Naive thymus-derived CD8-positive, alpha-beta T cell (primary cell): ENCODE measurements around the gene NUDCD3. TPM values are rescaled to one million over a fixed set of nuclear protein-coding genes. Genes with fewer than 3 reads are reported as not detected.

Experiments used
- ATAC-seq, 2 donors: fragments of 150-1000 bp; cut with Tn5 transposase in 1 of 2; sonication (Bioruptor Pico), chemical (Tn5 transposase) in 1 of 2; 1 replicate in 1 of 2; 2 replicates in 1 of 2; pipeline ENCODE4 v1.10.0; 2021; ENCODE audit warnings: mild to moderate bottlenecking in 2 of 2, moderate library complexity in 2 of 2
- POLR2A ChIA-PET: fragments of 350-600 bp; sonication (Branson Sonifier 250); formaldehyde crosslinking; loops from one replicate; lab custom pipeline; 2021; ENCODE audit warnings: antibody characterized with exemption; lab: Charles Lee
- DNase-seq, 10 donors: peaks; one replicate each; pipeline versions ENCODE4 v3.0.0 to v3.0.0-alpha.2; 2020 to 2022
- H3K27ac Mint-ChIP-seq, 10 donors: one replicate each; pipeline ENCODE4 v1.8.0; 2020 to 2022; ENCODE audit warnings: mild to moderate bottlenecking in 10 of 10, mixed read lengths in 10 of 10, moderate library complexity in 4 of 10, inconsistent platforms in 1 of 10
- H3K27me3 Mint-ChIP-seq, 5 donors: one replicate each; pipeline ENCODE4 v1.8.0; 2021 to 2022; ENCODE audit warnings: mixed read lengths in 5 of 5
- H3K36me3 Mint-ChIP-seq, 3 donors: one replicate each; pipeline ENCODE4 v1.8.0; 2020 to 2022; ENCODE audit warnings: mixed read lengths in 3 of 3, mild to moderate bottlenecking in 2 of 3, inconsistent platforms in 1 of 3
- H3K4me1 Mint-ChIP-seq, 4 donors: one replicate each; pipeline ENCODE4 v1.8.0; 2021 to 2022; ENCODE audit warnings: mixed read lengths in 4 of 4
- H3K4me3 Mint-ChIP-seq, 10 donors: one replicate each; pipeline ENCODE4 v1.8.0; 2020 to 2022; ENCODE audit warnings: mild to moderate bottlenecking in 10 of 10, mixed read lengths in 10 of 10, moderate library complexity in 6 of 10, inconsistent platforms in 1 of 10
- H3K9me3 Mint-ChIP-seq, 9 donors: one replicate each; pipeline ENCODE4 v1.8.0; 2020 to 2022; ENCODE audit warnings: mixed read lengths in 9 of 9, mild to moderate bottlenecking in 3 of 9, inconsistent platforms in 1 of 9, moderate library complexity in 1 of 9
- polyA plus RNA-seq, 3 donors: library from polyadenylated mRNA; unstranded; fragments of 300-500 nt; fragmentation: Illumina TruSeq; gene quantifications; one replicate each; pipeline ENCODE4 v1.2.3, GENCODE V29; 2021
- total RNA-seq, 8 experiments: library from RNA in 2 of 8; stranded (reverse) in 2 of 8; gene quantifications; one replicate each; pipeline ENCODE4 v1.2.3 and lab custom pipeline; 2021 to 2026

NUDCD3 gene
- total and polyA plus RNA-seq, 5 experiments from 2014 or later, result 54.6 to 118 (median 69.4) TPM

DNA sequence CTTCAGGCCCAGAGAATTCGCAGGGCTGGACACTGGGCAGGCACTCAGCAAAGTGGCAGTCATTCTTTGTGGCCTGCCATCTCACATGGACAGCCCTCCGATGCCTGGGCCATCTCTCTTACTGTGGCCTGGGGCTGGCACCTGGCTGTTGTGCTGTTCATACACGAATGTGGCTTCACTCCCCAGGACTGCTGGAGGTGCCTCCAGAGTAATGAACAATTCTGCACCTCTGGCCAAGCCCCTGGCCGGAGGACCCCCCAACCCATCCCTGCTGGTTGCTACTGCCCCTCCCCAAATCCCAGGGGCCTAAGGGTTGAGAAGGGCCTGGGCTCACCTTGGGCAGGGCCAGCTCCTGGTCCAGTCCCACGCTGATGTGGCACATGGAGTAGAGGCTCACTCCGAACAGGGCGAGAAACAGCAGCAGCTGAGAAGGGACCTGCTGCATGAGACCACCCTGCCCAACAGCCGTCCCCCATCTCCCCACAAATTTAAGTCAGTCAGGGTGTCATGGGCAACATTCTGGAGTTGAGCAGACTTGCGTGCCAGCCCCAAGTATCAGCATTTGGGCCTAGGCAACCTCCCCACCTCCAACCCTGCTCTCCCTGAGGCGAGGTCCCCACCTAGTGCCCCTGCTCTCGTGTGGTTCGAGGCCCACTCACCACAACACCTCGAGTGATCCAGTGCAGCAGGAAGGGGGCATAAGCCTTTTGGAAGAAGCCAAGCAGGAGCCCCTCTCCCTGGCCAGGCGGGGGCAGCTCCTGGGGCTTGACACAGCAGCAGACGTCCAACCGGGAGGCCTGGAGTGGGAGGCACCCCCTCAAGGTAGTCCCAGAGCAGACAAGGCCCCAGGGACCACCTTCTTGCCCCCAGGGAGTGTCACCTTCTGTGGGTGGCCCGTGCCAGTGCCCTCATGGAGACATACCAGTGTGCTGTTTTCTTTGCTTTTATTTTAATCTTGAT is 41.2 kb upstream of the NUDCD3 start:
- POLR2A ChIA-PET, result no interaction called here
- H3K27ac Mint-ChIP-seq, result peak overlapping the region in 2 of 10 donors; percentile 24 to 28
- H3K4me1 Mint-ChIP-seq, result peaks cover 0 to 4% (median 1%) of the 10 kb centered on the region in 4 donors

DNA sequence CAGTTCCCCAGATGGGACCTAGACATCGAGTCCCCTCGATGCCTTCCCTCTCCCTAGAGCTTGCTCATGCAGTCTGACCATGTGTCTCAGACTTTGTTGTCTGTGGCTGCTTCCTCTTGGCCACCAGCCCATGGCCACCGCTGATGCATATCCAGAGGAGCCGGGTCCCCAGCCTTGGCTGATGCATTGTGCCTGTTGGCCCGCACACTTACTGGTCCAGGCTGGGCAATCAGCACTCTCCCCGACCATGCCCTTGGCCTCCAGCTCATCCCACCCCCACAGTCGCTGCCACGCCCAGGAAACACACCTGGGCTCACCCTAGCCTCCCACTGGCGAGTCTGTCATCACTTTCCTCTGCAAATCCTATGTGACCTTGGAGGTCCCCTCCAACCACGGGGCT is 40.5 kb upstream of the NUDCD3 start:
- POLR2A ChIA-PET, result no interaction called here
- peaks cover 0 to 4% (median 1%) of the 10 kb centered on the region in 4 donors for H3K4me1 Mint-ChIP-seq
- ATAC-seq (no peak), DNase-seq (no peak)
- peaks cover 0 to 1% (median 0%) of the 10 kb centered on the region in 3 donors for H3K36me3 Mint-ChIP-seq
- peaks cover 0 to 21% (median 4%) of the 10 kb centered on the region in 9 donors for H3K9me3 Mint-ChIP-seq
- no peak overlapping the region for H3K4me3 Mint-ChIP-seq
- peak overlapping the region in 2 of 10 donors; percentile 28 to 72 for H3K27ac Mint-ChIP-seq
- H3K27me3 Mint-ChIP-seq, result peaks cover 0 to 2% (median 0%) of the 10 kb centered on the region in 5 donors

More for the DNA sequence above, 41.2 kb upstream of the NUDCD3 start:
- ATAC-seq (no peak), DNase-seq (no peak)
- peaks cover 0 to 2% (median 0%) of the 10 kb centered on the region in 5 donors for H3K27me3 Mint-ChIP-seq
- peaks cover 0 to 18% (median 3%) of the 10 kb centered on the region in 9 donors for H3K9me3 Mint-ChIP-seq
- H3K4me3 Mint-ChIP-seq, result no peak overlapping the region
- H3K36me3 Mint-ChIP-seq, result no peaks in the 10 kb centered on the region

DNA sequence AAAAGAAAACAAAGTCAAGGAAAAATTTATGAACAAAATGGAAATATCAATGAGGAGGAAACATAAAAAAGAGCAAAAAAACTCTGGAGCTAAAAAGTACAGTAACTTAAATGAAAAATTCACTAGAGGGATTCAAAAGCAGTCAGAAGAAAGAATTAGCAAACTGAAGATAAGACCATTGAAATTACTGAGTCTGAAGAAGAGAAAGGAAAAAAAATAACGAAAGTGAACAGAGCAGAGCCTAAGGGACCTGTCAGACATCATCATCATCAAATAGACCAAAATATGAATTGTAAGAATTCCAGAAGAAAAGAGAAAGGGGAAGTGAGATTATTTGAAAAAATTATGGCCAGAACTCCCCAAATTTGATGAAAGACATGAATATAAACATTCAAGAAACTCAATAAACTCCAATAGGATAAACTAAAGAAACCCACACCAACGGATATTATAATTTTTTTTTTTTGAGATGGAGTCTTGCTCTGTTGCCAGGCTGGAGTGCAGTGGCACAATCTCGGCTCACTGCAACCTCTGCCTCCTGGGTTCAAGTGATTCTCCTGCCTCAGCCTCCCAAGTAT is 34.4 kb upstream of the NUDCD3 start:
- no peak overlapping the region for H3K4me3 Mint-ChIP-seq
- no peak for ATAC-seq
- no peak for DNase-seq
- no peaks in the 10 kb centered on the region for H3K4me1 Mint-ChIP-seq
- H3K27me3 Mint-ChIP-seq, result peaks cover under 1 to 5% (median 4%) of the 10 kb centered on the region in 5 donors
- H3K27ac Mint-ChIP-seq, result peak overlapping the region in 1 of 10 donors; percentile 13
- H3K36me3 Mint-ChIP-seq, result peaks cover 0 to 13% (median 6%) of the 10 kb centered on the region in 3 donors
- POLR2A ChIA-PET, result no interaction called here
- H3K9me3 Mint-ChIP-seq, result peaks cover 0 to 49% (median 16%) of the 10 kb centered on the region in 9 donors

DNA sequence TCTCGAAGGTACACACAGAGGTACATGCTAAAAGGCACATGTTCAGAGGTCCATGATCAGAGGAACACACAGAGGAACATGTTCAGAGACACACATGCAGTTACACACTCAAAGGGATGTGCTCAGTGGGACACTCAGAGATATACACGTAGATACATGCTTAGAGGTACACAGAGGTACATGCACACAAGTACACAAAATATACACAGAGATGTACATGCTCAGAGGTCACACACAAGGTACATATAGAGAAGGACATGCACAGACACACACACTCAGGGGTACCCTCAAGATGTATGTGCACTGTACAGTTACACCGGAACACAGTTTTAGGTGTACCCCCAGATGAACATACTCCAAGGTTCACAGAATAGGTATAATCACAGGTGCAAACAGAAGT is 31.9 kb upstream of the NUDCD3 start:
- Mint-ChIP-seq H3K9me3 (peaks cover 0 to 36% (median 15%) of the 10 kb centered on the region in 9 donors), H3K27me3 (peaks cover 2 to 9% (median 4%) of the 10 kb centered on the region in 5 donors), H3K27ac (no peak overlapping the region), H3K4me3 (no peak overlapping the region), H3K4me1 (no peaks in the 10 kb centered on the region), H3K36me3 (peaks cover 0 to 13% (median 6%) of the 10 kb centered on the region in 3 donors)
- no peak for ATAC-seq
- POLR2A ChIA-PET, result no interaction called here
- DNase-seq, result no peak

DNA sequence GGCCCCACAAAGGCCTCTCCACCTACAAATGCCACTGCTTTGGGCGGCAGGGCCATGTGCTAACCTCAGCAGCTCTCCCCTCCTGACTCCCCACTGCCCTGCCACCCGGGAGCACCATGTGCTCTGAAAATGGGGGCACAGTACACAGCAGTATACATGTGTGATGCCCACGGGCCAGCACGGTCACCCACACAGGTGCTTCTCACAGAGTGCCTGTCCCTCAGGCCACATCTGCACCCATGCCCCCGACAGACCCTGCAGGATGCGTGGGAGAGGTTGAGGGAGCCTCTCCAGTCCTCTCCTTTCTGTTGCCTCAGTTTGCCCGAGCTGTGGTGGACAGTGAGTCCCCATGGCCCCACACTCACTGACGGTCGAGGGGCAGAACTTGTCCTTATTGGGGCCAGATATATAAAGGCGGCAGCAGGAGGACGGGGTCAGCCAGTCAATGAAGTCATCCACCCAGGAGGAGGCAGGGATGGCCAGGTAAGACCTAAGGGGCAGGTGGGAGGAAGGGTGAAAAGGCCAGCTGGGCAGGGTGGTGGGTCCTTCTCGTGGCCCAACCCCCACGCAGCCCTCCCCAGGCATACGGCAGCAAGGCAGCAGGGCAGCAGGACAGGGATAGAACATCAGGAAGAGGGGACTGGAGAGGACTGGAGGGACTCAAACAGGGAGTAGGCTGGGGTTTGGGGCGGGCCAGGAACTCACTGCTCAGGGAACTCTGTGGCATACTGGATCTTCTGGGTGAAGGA is 31.1 kb upstream of the NUDCD3 start:
- no peak for DNase-seq
- Mint-ChIP-seq H3K27me3 (peaks cover 2 to 9% (median 4%) of the 10 kb centered on the region in 5 donors), H3K36me3 (peaks cover 0 to 13% (median 6%) of the 10 kb centered on the region in 3 donors), H3K27ac (peak overlapping the region in 1 of 10 donors; percentile 61), H3K9me3 (peaks cover 0 to 31% (median 15%) of the 10 kb centered on the region in 9 donors), H3K4me3 (no peak overlapping the region), H3K4me1 (no peaks in the 10 kb centered on the region)
- POLR2A ChIA-PET, result no interaction called here
- ATAC-seq, result no peak

DNA sequence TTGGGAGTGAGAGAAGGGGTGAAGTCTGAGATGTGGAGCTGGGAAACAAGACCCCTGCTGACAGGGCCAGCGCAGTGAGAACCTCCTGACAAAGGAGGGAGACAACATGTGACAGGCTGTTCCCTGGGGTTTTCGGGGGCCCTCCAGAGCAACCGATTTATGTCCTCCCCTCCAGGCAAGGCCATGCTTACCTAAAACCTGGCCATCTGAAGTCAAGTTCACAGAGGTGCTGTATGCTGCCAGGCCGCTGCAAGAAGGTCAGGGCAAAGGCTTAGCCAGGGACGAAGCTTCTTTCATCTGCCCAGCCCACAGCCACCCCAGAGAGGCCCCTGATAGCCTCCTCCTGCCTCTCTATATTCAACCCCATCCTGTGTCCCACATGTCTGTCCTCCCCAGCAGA is 30.1 kb upstream of the NUDCD3 start:
- ATAC-seq (no peak), DNase-seq (no peak)
- H3K4me1 Mint-ChIP-seq, result no peaks in the 10 kb centered on the region
- peaks cover 2 to 9% (median 4%) of the 10 kb centered on the region in 5 donors for H3K27me3 Mint-ChIP-seq
- POLR2A ChIA-PET, result no interaction called here
- no peak overlapping the region for H3K4me3 Mint-ChIP-seq
- H3K36me3 Mint-ChIP-seq, result peaks cover 0 to 8% (median 6%) of the 10 kb centered on the region in 3 donors
- peaks cover 0 to 24% (median 15%) of the 10 kb centered on the region in 9 donors for H3K9me3 Mint-ChIP-seq
- H3K27ac Mint-ChIP-seq, result no peak overlapping the region

DNA sequence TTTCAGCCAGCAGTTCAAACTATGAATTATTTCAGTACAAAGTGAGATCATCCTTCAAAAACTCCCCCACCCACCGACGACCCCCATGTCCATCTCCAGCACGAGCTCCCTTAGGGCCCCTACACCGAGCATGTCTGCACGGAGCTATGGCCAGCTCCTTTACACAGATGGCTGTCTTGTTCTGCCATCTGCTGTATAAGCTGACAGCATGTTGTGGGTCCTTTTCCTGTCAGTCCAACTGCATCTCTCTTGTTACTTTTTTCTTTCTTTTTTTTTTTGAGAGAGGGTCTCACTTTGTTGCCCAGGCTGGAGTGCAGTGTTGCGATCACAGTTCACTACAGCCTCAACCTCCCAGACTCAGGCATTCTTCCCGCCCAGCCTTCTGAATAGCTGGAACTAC is 29.1 kb upstream of the NUDCD3 start:
- no peak for DNase-seq
- H3K27me3 Mint-ChIP-seq, result peaks cover 0 to 9% (median 2%) of the 10 kb centered on the region in 5 donors
- peaks cover 0 to 15% (median 8%) of the 10 kb centered on the region in 9 donors for H3K9me3 Mint-ChIP-seq
- H3K27ac Mint-ChIP-seq, result no peak overlapping the region
- no peak overlapping the region for H3K4me3 Mint-ChIP-seq
- H3K36me3 Mint-ChIP-seq, result peaks cover 0 to 4% (median under 1%) of the 10 kb centered on the region in 3 donors
- no peak for ATAC-seq
- H3K4me1 Mint-ChIP-seq, result no peaks in the 10 kb centered on the region
- POLR2A ChIA-PET, result interaction anchor here (0.7 kb wide), 1 partner anchor 789 kb away, joined by 3 read pairs; no protein-coding TSS in a partner anchor

DNA sequence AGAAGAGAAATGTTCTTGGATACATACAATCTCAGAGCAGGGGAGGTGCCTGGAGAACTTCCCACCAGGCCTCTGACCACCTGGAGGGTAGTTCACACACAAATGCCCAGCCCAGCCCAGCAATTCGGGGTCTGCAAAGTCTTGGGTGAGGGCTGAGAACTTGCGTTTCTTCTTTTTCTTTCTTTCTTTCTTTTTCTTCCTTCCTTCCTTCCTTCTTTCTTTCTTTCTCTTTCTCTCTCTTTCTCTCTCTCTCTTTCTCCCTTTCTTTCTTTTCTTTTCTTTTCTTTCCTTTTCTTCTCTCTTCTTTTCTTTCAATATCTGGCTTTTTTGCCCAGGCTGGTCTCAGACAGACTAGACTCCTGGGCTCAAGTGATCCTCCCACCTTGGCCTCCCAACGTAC is 28.3 kb upstream of the NUDCD3 start:
- H3K36me3 Mint-ChIP-seq, result no peaks in the 10 kb centered on the region
- no peak overlapping the region for H3K4me3 Mint-ChIP-seq
- ATAC-seq, result no peak
- H3K9me3 Mint-ChIP-seq, result peaks cover 0 to 8% (median under 1%) of the 10 kb centered on the region in 9 donors
- peak overlapping the region in 1 of 10 donors; percentile 34 for H3K27ac Mint-ChIP-seq
- POLR2A ChIA-PET, result no interaction called here
- H3K27me3 Mint-ChIP-seq, result peaks cover 0 to 9% (median 2%) of the 10 kb centered on the region in 5 donors
- no peaks in the 10 kb centered on the region for H3K4me1 Mint-ChIP-seq
- DNase-seq, result no peak

DNA sequence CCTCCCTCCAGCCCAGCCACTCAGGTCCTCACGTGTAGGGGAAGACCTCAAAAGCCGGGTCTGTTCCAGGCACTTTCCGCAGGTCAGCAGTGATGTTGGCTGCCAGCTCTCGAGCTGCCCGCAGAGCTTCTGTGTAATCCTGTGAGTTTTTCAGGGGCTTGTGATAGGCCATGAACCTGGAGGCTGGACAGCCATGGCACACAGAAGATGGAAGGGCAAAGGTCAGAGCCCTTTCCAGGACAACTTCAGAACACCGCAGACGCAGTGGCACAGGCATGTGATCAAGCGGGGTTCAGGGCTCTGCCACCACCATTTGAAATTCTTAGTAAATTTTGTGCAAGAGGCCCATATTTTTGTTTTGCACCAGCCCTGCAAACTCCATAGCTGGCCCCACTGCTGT is 26.7 kb upstream of the NUDCD3 start:
- Mint-ChIP-seq H3K9me3 (peaks cover 0 to 1% (median 0%) of the 10 kb centered on the region in 9 donors), H3K27me3 (peaks cover 2 to 9% (median 3%) of the 10 kb centered on the region in 5 donors), H3K36me3 (no peaks in the 10 kb centered on the region), H3K4me1 (no peaks in the 10 kb centered on the region), H3K27ac (no peak overlapping the region), H3K4me3 (no peak overlapping the region)
- ATAC-seq (no peak), DNase-seq (no peak)
- POLR2A ChIA-PET, result no interaction called here

DNA sequence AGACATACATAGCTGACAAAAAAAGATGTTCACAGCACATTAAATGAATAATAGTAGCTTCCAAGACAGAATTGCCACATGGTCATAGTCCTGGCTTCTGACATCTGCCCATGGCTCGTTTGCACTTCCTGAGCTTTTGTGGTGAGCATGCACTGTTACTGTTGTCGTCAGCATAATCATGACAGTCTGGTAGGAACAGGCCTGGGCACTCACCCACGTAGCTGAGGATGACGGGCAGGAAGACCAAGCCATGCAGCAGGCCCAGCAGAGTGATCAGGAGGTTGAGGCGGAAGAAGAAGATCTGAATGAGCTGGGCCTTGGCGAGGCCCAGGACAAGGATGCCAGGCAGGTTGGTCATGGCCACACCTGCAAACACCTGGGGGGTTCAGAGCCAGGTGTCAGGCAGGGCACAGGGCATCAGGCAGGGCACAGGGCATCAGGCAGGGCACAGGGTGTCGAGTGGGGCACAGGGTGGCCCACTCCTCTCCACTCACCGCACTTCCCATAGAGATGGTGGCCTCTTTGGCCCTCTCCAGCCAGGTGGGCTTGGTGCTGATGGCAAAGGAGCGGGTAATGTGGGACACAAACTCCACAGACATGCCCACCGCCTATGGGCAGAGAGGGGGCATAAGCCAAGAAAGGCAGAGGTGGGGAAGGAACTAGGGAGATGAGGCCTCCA is 25.3 kb upstream of the NUDCD3 start:
- Mint-ChIP-seq H3K4me3 (no peak overlapping the region), H3K4me1 (no peaks in the 10 kb centered on the region), H3K27me3 (peaks cover 0 to 9% (median 2%) of the 10 kb centered on the region in 5 donors), H3K27ac (no peak overlapping the region), H3K36me3 (peaks cover 0 to 4% (median 0%) of the 10 kb centered on the region in 3 donors), H3K9me3 (peaks cover 0 to 2% (median 0%) of the 10 kb centered on the region in 9 donors)
- POLR2A ChIA-PET, result no interaction called here
- DNase-seq (no peak), ATAC-seq (no peak)

DNA sequence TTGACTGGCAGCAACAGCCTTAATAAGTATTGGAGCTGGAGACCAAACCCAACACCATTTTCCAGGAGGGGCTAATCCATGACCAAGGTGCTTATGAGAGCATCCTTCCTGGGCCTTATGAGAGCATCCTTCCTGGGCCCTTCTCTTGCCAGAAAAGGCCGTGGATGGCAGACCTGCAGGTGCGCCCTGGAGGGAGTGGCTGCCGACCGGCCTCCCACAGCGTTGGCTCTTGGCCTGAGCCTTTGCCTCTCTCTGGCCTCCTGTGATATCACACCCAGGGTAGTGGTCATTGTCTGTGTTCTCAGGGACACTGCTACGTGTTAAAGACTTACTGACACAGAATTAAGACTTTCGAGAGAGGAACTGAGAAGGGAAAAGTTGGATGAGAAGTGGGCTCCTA is 22.3 kb upstream of the NUDCD3 start:
- Mint-ChIP-seq H3K27ac (no peak overlapping the region), H3K4me3 (no peak overlapping the region), H3K27me3 (peaks cover 0 to 9% (median 4%) of the 10 kb centered on the region in 5 donors), H3K36me3 (peaks cover 0 to 8% (median 0%) of the 10 kb centered on the region in 3 donors), H3K9me3 (peaks cover 0 to 10% (median 3%) of the 10 kb centered on the region in 9 donors), H3K4me1 (no peaks in the 10 kb centered on the region)
- ATAC-seq (no peak), DNase-seq (no peak)
- POLR2A ChIA-PET, result no interaction called here
